Midbrain (tissue), 1 donor: ENCODE data around the gene ALOX5.

Experiments used
- DNase-seq: peaks from one replicate; lab custom pipeline; 2025; lab: John Stamatoyannopoulos, UW

ALOX5 gene

GRCh38 chr10:45424668-45425404, 50.8 kb downstream of the ALOX5 start:
- DNase-seq = peak; percentile 9

- no peak for DNase-seq
Measured at GRCh38 chr10:45425621-45426563, 51.9 kb downstream of the ALOX5 start.

- DNase-seq = no peak
Measured at GRCh38 chr10:45427262-45427969, 53.4 kb downstream of the ALOX5 start.

DNA sequence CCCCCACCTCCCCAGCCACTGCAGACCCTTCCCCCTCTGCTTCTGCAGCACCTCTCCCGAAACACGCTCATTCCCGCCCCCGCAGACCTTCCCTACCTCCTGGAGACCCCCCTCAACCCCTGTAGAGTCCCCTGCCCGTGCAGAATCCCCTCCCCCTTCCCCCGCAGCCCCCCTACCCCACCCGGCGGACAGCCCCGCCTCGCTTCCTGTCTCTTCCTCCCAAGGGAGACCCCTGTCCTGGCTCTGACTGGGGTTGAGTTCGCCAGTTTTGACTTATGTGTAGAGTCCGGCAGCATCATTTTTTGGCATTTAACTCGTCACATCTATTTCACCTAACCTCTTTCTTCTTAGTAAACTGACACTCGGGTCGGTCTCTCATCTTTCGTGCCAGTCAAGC, 54.0 kb downstream of the ALOX5 start:
- no peak for DNase-seq

DNA sequence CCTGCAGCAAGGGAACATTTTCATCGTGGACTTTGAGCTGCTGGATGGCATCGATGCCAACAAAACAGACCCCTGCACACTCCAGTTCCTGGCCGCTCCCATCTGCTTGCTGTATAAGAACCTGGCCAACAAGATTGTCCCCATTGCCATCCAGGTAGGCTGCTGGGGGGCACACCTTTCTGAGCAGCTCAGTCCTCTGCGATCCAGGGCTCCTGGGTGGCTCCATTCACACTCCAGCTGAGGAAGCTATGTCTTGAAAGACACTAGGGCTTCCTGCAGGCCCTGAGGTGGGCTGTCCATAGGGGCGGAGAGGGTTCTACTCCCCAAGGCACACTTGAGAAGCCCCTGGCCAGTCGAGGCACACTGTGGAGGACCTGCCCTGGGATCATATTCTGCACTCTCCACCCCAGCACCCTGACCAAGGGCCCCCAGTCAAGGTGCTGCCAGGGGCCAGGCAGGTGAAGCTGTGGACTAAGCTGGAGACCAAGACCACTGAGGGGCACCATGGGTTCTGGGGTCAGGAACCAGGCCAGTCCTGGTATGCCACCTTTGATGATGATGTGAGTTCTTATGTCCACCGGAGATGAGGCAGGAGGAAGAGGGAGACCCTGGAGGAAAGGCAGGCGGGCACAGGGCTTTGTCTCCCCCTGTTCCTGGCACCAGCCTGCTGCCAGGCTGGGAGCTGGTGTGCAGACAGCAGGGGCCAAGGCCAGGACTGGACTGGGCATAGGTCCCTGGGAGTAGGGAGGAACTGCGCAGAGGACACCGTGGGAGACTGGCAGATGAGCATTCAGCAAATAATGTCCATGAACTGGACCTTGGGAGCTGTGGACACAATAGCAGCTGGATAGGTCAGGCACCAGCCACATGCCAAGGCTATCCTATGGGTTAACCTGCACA, 54.8 kb downstream of the ALOX5 start:
- DNase-seq = no peak

- no peak for DNase-seq
Measured at GRCh38 chr10:45429790-45430189, 55.8 kb downstream of the ALOX5 start.

DNA sequence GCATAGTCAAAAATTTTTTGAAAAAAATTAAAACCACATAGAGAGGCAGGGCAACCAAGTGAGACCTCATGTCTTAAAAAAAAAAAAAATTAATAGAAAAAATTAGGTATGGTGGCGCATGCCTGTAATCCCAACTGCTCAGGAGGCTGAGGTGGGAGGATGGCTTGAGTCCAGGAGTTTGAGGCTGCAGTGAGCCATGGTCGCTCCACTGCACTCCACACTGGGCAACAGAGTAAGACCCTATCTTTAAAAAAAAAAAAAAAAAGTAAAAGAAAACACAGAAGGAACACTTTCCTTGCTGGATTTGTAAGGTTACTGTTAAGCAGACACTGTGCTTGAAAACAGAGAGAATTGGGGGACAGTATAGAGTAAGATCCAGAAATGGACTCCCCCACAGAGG, 58.1 kb downstream of the ALOX5 start:
- DNase-seq = no peak

GRCh38 chr10:45432700-45433472, 58.9 kb downstream of the ALOX5 start:
- no peak for DNase-seq

- DNase-seq = no peak
Measured at GRCh38 chr10:45433716-45434469, 59.9 kb downstream of the ALOX5 start.

GRCh38 chr10:45437587-45438465, 63.8 kb downstream of the ALOX5 start:
- DNase-seq = no peak

- DNase-seq = no peak
Measured at GRCh38 chr10:45438466-45439090, 64.6 kb downstream of the ALOX5 start.

DNA sequence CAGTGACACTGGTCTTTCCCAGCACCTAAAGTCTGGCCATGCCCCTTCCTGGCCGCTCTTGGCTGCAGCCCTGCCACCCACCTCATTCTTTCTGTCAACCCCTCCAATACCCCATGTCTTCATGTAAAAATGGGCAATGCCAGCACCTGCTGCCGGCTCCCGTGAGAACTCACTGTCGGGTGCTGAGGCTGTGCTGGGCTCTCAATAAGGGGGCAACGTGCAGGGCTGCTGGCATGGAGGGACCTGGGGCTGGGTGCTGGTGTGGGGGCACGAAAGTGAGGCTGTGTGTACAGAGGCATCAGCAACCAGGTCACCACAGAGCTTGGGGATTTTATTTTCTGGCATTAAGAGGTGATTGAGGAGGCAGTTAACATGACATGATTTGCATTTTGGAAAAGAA, 65.3 kb downstream of the ALOX5 start:
- no peak for DNase-seq

GRCh38 chr10:45439873-45440272, 65.9 kb downstream of the ALOX5 start:
- no peak for DNase-seq

- no peak for DNase-seq
Measured at GRCh38 chr10:45440511-45441062, 66.6 kb downstream of the ALOX5 start.

GRCh38 chr10:45441239-45442190, 67.5 kb downstream of the ALOX5 start:
- DNase-seq = no peak

- no peak for DNase-seq
Measured at GRCh38 chr10:45442251-45442650, 68.2 kb downstream of the ALOX5 start.

GRCh38 chr10:45442662-45443061, 68.6 kb downstream of the ALOX5 start:
- DNase-seq = no peak
